Measurements from ENCODE around the gene TSSK2.
"Not testable (repeated sequence)": the region's sequence is repeated elsewhere in the genome, so short reads cannot be mapped to it uniquely, and the experiment has no call there.

The TSSK2 gene

DNA sequence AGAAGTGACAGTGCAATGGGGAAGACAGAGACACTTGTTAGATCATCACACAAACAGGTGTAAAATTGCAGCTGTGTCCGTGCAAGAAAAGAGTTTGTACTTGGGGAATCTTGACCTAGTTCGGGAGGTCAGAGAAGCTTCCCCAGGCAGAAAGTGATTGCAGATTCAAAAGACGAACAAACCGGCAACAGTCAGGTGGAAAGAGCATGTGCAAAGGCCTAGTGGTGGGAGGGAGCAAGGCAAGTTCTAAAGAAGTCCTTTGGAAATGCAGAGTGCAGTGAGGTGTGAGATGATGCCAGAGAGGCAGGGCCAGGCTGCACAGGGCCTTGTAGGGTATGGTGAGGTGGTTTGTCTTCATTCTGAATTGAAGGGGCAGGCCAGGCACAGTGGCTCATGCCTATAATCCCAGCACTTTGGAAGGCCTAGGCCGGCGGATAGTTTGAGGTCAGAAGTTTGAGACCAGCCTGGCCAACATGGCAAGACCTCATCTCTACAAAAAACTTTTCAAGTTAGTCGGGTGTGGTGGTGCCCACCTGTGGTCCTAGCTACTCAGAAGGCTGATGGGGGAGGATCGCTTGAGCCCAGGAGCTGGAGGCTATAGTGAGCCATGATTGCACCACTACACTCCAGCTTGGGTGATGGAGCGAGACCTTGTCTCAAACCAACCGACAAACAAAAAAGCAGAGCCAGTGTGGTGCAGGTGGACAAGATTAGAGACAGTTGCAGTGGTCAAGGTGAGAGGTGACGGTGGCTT, 15.3 kb downstream of the TSSK2 start:
- peak; percentile 5 for DNase-seq

DNA sequence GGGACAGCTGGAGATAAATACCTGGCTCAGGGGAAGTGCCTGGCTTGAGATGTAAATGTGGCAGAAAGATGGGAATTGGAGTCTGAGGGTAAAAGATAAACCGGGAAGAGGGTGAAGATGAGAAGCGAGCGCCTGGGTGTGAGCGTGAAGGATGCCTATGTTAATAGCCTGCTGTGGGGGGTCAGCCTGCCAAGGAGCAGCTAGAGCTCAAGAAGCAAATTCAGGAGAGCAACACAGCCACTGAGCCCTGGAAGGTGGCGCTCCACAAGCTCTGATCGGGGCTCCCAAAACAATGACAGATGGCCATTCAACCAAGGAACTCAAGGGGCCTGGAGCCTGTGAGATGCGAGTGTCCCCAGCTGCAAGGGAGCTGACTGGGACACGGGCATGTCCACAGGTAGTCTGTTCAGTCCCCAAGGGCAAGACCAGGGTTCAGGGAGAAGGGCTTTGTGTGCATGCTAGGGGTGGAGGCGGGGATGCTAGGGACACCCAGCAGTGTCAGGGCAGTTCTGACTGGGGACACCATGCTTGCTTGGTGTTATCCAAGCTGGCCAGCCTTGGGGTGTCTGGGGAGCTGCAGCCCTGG, 16.2 kb downstream of the TSSK2 start:
- DNase-seq = no peak

DNA sequence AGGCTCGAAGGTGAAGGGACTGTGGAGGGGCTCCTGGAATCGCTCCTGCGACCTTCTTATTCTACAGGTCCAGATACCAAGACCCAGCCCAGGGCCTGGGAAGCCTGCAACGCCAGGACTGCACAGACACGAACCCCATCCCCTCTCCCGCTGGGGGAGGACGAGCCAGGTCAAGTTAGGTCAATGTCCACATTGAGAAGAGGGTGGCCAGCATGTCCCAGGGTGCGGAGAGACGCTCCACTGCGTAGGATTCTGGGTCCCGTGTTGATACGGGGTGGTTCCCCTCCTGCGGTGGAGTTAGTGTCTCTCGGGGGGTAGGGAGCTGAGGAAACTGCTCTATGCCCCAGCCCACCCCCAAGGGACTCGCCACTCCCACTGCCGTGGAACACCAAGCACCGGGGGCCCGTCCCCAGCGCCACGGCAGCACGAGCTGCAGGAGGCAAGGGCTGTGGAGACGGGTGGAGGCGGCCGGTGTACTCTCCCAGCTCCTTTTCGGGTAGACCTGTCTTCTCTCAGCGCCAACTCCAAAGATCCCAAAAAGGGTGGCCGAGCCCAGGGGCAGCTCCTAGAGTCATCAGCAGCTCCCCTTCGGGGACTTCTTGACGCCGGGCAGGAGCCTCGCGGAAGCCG, 17.4 kb downstream of the TSSK2 start:
- no peak for DNase-seq

DNA sequence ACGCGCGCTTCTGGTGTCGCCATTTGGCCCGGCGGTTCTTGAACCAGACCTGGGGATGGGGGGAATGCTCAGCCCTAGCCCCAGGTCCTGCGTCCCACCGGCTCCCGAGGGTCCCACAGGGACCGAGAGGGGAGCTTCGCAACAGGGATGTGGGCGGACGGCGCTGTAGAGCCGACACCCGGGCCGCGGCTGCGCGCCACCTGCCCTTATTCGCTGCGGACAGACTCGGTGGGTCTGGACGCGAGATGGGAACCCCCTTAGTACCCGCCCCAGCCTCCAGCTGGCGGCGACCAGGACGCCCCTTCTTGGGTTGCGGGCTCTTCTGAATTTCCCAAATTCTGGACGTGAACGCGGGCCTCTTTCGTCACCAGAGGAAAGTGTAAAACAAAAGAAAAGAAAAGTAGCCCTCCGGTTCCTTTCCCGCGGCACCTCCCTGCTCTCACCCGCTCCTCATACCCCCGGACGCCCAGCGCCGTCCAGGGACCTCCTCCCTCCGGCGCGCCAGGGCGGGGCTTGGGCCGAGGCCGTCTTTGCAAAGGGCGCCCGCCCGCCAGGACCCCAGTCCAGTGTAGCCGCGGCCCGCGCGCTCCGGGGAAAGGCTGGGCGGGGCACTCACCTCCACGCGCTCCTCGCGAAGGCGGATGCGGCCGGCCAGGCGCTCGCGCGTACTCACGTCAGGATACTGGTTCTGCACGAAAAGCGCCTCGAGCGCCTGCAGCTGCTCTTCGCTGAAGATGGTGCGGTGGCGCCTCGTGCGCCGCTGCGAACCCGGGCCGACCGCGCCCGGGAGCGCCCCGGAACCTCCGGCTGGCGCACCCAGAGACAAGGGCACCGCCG, 18.2 kb downstream of the TSSK2 start:
- peak; percentile 40 for DNase-seq

DNA sequence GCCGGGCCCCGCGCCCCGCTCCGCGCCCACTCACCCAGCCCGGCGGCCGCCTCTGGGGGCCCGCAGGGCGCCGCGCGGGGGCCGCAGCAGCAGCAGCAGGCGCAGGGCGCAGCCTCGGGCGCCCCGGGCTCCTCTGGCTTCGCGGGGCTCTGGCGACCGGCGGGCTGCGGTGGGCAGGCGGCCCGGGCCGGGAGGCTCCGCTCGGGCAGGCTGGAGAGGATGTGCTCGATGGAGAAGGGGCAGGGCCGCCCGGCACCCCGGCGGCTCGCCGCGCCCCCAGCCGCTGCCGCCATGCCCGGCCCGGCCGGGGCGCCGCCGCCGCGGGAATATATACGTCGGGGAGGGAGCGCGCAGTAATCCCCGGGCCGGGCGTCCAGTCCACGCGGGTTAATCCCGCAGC, 18.9 kb downstream of the TSSK2 start, which contains the start of gene GSC2:
Gene GSC2, minus strand, starts transcription at position 302 of the 400 bp plus-strand sequence. Its CDS starts 9 bp downstream, at position 293.
- DNase-seq = no peak

DNA sequence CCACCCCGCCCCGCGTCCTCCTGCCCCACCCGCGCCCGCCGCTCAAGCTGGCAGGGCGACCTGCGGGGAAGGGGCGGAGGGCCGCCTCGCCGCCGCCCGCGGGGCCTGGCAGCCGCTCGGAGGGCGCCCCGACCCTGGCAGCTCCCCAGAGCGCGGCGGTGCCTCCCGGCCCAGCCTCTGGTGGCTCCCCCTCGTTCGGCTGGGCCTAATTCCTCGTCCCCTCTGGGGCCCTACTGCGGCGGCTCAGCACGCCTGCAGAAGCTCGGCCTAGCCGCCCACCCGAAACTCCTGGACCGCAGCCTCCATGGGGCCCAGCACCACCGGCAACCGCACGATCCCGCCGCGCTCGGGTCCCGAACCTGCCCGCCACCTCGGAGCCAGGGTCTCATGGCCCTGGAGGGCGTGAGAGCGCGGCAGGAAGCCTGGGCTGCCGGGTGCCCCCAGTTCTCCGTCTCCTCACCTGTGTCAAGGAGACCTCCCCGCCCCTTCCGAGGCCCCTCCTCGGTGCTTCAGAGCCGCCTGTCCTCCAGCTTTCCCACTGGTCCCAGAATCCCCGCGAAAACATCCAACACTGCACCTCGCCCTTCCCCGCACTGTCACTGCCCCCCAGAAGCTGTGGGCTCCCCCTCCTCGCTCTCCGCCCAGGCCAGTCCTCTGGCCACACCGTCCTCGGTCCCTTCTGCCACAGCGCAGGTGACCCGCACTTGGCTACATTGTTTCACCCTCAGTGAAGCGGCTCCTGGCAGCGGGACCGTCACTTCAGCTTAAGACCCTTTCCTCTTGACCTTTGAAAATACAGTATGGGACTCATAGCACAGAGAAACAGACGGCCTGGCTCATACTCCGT, 19.6 kb downstream of the TSSK2 start:
- no peak for DNase-seq

DNA sequence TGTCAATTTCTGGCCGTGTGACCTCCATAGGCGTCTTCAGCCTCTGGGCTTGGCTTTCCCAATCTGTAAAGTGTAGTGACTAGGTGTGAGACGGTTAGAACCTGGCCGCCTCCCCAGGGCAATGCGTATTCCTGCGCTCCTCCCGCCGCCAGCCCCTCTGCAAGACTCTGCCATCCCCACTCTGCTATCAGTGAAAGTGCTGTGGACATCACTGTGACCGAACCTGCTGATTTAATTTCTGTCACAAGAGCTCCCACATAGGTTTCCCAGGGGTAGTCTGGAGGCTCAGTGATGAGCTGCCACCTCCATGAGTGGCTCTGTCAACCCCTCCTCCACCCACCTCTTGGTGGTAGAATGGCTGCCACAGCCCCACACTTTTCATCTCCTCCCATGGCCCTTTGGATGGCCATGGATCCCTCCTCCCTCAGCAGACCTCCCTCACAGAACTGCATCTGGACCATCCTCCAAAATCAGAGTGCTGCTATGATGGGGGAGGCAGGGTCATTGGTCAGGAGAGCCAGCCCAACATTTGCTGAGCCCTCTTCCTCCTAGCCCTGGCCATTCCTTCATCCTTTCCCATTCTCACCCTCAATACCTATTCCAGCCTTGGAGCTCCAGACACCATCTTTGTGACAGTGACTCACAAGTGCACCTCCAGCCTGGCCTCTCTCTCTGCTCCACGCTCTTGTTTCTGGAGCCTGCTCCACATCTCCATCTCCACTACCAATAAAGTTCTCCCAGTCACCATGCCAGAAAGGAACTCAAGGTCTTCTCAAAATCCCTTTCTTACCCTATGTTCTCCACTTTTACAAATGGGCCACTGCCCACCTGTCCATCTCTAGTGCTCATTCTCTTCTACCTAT, 20.5 kb downstream of the TSSK2 start:
- DNase-seq = no peak

DNA sequence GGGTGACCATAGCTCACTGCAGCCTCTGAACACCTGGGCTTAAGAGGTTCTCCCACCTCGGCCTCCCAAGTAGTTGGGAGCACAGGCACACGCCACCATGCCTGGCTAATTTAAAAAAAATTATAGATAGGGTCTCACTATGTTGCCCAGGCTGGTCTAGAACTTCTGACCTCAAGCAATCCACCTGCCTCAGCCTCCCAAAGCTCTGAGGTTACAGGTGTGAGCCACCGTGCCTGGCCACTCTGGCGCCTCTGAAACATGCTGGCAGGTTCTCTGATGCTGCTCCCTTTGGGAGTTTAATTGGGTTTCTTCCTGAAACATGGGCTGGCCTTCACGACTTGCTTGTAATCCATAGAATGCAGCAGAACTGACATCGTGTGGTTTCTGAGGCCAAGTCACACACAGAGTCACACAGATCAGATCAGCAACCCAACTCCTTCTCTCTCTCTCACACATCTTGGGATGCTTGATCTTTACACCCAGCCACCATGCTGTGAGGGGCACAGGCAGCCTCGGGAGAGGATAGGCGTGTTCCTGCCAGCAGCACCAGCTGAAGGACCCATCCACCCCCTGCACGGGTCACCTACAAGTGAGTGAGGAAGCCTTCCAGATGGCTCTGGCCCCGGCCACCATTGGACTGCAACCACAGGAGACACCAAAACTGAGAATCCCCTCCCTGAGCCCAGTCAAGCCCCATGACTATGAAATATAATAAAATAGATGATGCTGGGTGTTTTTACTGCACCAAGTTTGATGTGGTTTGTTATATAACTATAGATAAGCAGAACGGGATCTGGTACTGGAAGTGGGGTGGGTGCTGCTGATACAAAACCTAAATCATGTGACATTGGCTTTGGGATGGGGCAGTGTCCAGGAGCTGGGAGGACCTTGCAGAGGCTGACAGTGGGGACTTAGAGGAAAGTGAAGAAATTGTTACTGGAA, 22.1 kb downstream of the TSSK2 start:
- no peak for DNase-seq

DNA sequence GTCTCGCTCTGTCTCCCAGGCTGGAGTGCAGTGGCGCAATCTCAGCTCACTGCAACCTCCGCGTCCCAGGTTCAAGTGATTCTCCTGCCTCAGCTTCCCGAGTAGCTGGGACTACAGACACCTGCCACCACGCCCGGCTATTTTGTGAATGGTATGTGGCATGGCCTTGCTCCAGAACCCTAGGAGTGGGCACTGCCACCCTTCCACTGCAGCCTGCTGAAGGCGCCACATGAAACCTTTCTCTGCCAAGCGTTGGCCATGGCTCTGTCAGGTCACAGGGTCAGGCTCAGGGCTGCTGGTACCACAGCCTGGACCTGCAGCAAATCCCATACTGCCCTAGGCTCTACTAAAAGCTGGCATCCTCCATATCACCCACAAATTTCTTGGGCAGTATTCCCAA, 25.0 kb downstream of the TSSK2 start:
- DNase-seq = not testable (repeated sequence)

DNA sequence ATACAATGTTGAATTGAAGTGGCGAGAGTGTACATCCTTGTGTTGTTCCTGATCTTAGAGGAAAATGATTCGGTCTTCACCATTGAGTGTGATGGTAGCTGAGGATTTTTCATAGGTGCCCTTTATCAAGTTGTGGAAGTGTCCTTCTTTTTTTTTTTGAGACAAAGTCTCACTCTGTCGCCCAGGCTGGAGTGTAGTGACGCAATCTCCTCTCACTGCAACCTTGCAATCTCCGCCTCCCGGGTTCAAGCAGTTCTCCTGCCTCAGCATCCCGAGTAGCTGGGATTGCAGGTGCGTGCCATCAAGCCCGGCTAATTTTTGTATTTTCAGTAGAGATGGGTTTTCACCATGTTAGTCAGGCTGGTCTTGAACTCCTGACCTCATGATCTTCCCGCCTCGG, 27.5 kb downstream of the TSSK2 start:
- not testable (repeated sequence) for DNase-seq

DNA sequence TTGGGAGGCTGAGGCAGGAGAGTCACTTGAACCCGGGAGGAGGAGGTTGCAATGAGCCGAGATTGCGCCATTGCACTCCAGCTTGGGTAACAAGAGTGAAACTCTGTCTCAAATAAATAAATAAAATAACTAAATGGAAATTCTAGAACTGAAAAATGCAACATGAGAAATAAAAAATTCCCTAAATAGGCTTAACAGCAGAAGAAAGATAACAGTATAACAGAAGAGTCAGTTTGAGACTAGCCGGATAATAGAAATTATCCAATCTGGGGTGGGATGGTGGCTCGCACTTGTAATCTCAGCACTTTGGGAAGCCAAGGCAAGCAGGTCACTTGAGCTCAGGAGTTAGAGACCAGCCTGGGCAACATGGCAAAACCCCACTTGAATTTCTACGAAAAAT, 33.3 kb downstream of the TSSK2 start:
- DNase-seq = no peak

DNA sequence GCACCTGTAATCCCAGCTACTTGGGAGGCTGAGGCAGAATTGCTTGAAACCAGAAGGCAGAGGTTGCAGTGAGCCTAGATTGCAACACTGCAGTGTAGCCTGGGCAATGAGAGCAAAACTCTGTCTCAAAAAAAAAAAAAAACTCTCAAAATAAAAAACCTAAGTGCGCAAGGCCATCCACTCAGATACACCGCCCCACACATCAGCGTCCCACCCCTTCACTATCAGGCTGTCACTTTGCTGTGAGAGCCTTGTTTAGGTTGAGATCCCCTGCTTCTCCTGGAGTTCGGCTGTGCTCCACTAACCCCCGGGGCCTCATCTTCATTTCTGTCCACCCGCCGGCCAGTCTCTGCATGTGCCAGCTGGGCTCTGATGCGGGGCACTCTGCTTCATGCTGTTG, 35.3 kb downstream of the TSSK2 start:
- no peak for DNase-seq

DNA sequence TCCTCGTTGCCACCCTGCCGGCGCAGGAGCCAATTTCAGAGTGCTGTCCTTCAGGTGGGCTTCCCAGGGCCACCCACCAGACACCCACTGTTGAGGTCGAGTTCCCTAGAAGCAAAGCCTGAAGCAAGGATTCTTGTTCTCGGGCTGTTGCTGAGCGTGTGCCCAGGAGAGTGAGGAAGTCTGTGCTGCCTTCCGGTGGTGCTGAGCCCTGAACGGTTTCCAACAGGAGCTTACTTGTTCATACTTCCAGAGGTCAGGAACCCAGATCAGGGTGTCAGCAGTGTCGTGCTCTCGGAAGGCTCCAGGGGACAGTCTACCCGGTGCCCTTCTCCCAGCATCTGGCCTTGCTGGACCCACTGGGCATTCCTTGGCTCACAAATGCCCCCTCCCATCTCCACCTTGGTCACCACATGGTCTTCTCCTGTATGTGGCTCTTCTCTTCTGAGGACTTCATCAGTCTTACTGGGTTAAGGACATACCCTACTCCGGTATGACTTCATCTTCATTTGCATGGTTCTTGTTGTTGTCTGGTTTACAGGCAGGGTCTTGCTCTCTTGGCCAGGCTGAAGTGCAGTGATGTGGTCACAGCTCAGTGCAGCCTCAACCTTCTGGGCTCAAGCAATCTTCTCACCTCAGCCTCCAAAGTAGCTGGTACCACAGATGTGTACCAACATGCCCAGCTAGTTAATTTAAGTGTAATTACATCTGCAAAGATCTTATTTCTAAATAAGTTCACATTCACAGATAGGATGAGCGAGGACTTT, 36.2 kb downstream of the TSSK2 start:
- no peak for DNase-seq

DNA sequence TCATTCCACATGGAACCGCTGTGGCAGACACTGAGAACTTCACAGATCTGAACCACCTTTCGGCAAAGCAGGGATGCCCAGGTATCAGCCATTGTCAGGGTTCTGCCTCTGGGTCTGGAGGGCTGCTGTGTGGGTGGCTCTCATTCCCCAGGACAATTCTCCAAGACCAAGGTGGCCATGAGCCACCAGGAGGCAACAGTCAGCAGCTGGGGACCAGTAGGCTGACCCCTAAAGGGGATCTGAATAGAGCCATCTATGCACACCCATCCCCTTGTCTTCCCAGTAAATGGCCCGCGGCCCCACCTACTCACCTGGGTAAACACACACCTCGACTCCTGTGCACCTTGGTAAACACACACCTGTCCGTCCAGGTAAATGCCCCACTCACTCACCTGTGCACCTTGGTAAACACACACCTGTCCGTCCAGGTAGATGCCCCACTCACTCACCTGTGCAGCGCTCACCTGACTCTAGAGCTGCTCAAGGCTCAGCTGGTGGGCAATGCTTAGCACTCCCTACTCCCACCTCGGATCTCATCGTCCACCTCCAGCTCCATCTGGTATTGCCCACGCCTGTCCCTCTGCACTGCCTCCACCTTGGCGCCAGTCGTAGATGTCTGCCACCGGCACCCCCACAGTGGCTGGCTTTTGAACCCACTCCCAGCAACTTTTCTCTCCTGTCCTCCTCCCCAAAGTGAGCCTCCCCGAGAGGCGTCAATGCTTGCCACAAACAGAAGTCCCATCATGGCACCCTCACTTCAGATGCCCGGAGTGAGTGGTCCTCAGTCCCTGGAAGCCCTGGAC, 37.2 kb downstream of the TSSK2 start:
- DNase-seq = peak; percentile 28

DNA sequence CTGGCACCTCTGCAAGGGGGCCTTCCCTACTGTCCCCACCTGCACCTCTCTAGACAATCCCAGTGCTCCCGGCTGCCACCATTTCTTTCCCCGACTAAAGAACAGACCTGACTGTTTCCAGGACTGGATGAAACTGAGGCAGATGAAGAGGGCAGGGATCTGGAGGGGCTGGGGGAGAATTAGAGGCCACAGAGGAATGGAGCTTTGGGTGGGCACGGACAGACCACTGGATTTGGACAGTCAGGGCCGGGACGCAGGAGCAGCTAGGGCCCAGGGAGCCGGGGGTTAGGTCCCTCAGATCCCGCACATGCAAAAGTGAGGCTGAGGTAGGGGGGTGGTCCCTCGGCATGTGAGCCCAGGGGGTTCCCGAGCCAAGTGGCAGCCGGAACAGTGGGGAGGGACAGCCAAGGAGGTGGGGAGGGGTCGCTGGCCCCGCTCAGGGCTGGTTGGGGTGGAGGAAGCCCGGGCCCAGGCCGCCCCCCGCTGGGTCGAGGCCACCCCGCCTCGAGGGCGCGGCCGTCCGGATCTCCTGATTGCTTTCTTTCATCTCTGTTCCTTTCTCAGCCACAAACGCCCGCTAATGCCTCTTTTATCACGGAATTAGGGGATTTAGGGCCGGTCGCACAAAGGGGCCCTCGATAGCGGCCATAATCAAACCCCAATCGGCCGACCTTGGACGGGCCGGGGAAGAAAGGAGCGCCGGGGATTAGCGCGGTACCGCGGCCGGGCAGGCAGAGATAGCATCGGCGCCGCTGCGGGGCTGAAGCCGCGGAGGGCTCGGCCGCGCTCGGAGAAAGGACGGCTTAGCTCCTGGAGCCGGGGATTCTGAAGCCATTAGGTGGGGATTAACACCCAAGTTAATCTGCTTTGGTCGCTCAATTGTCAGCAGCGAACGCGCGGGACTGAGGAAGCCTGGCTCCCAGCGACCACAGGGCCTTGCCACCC, 38.2 kb downstream of the TSSK2 start:
- DNase-seq = no peak

DNA sequence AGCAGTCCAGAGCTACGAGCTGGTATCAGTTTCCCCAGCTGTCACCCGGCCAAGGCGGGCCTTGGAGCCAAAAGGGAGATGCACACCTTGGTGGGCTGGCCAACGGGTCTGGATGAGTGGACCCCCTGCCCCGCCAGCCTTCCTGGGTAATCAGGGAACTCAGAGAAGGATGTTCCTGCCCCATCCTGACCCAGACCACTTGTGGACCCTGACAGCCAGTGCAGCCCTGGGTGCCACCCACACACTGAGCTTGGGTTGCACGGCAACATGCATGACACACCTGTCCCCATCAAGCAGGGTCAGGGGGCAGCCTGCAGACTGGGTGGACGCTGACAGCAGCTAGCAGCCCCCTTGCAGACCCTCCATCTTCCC, 38.8 kb downstream of the TSSK2 start:
- no peak for DNase-seq
